Renal cortex interstitium (tissue), 11 donors: ENCODE results near the gene MALAT1. TPM values are rescaled to one million over a fixed set of nuclear protein-coding genes. Genes with fewer than 3 reads are reported as not detected.

Experiments
- DNase-seq, 11 donors: peaks; one replicate each; pipeline ENCODE4 v3.0.0-alpha.2; 2013; ENCODE audit warnings: low read depth in 9 of 11, low spot score in 4 of 11; ENCODE audit errors: extremely low read depth in 1 of 11
- polyA plus RNA-seq, 3 donors: library from polyadenylated mRNA; unstranded; fragments of 120-200 nt; gene quantifications; one replicate each; pipeline ENCODE4 v1.2.1, GENCODE V29; 2013; ENCODE audit not compliant: insufficient read length in 3 of 3

MALAT1 gene
- polyA plus RNA-seq, 3 donors = 717 to 1,341 (median 810) TPM

GRCh38 chr11:65473278-65473860 is 25.5 kb upstream of the MALAT1 start:
- no peak for DNase-seq

GRCh38 chr11:65474864-65475263 is 24.0 kb upstream of the MALAT1 start:
- DNase-seq = no peak

GRCh38 chr11:65476632-65477148 is 22.2 kb upstream of the MALAT1 start:
- no peak for DNase-seq

GRCh38 chr11:65477149-65477965 is 21.5 kb upstream of the MALAT1 start:
- DNase-seq = peak in 7 of 11 donors; percentile 67 to 93 (median 91)

- DNase-seq = no peak
These were observed 20.3 kb upstream of the MALAT1 start for GRCh38 chr11:65478388-65479183.

GRCh38 chr11:65479184-65480145 is 19.4 kb upstream of the MALAT1 start:
- no peak for DNase-seq

GRCh38 chr11:65482306-65482850 is 16.5 kb upstream of the MALAT1 start:
- no peak for DNase-seq

GRCh38 chr11:65485920-65486219 is 13.0 kb upstream of the MALAT1 start:
- no peak for DNase-seq

- no peak for DNase-seq
These were observed 12.0 kb upstream of the MALAT1 start for GRCh38 chr11:65486570-65487466.

GRCh38 chr11:65487467-65488272 is 11.2 kb upstream of the MALAT1 start:
- DNase-seq = peak; percentile 99 to 100 (median 100)

GRCh38 chr11:65488273-65489034 is 10.4 kb upstream of the MALAT1 start:
- DNase-seq = no peak

- DNase-seq = peak in 2 of 11 donors; percentile 47 to 71
These were observed 9.7 kb upstream of the MALAT1 start for GRCh38 chr11:65489035-65489705.

GRCh38 chr11:65489706-65490320 is 9.0 kb upstream of the MALAT1 start:
- no peak for DNase-seq

GRCh38 chr11:65491163-65491465 is 7.7 kb upstream of the MALAT1 start:
- no peak for DNase-seq
